ENCODE results near the gene LGR6.

Gene LGR6

GRCh38 chr1:202280595-202280994 lies 87.0 kb downstream of the LGR6 start:
- Histone ChIP-seq H3K9me3 (ENCODE audit: control insufficient read depth, insufficient read depth, low read length) (no peaks in the 10 kb centered on the region), H3K27me3 (ENCODE audit: control insufficient read depth, insufficient read depth, low read length) (no peaks in the 10 kb centered on the region), H3K4me1 (ENCODE audit: control insufficient read depth, insufficient read depth, low read length) (peaks cover 4% of the 10 kb centered on the region; the same call in 1 of the 2 replicates), H3K27ac (ENCODE audit: low read length) (no peak overlapping the region), H3K36me3 (ENCODE audit: control insufficient read depth, insufficient read depth, low read length) (no peaks in the 10 kb centered on the region), H3K4me3 (ENCODE audit: low read length) (no peak overlapping the region)
- no CpG with 5 or more reads among the region's 7 CpGs for WGBS (ENCODE audit: insufficient coverage, insufficient read length)
- DNase-seq (ENCODE audit: low read depth, low spot score), result no peak

GRCh38 chr1:202281316-202282024 lies 87.9 kb downstream of the LGR6 start:
- Histone ChIP-seq H3K27ac (ENCODE audit: low read length) (no peak overlapping the region), H3K36me3 (ENCODE audit: control insufficient read depth, insufficient read depth, low read length) (no peaks in the 10 kb centered on the region), H3K4me1 (ENCODE audit: control insufficient read depth, insufficient read depth, low read length) (peaks cover 4% of the 10 kb centered on the region; the same call in 1 of the 2 replicates), H3K4me3 (ENCODE audit: low read length) (no peak overlapping the region), H3K27me3 (ENCODE audit: control insufficient read depth, insufficient read depth, low read length) (no peaks in the 10 kb centered on the region), H3K9me3 (ENCODE audit: control insufficient read depth, insufficient read depth, low read length) (no peaks in the 10 kb centered on the region)
- WGBS (ENCODE audit: insufficient coverage, insufficient read length), result no CpG with 5 or more reads among the region's 5 CpGs
- DNase-seq (ENCODE audit: low read depth, low spot score), result no peak

DNA sequence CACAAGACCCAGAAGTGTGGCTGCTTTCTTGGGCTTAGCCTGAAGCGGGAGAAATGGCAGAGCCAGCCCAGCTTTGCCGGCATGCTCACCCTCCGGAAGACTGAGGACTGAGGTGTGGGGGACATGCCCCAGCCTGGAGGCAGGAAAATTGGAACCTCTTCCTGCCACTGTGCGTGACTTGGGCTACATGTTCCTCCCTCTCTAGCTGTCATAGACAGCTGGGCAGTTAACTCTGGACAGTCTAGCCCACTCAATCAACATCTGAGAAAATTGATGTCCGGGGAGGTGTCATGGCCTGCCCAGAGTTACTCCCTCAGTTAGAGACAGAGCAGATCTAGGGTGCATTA lies 88.4 kb downstream of the LGR6 start:
- no CpG with 5 or more reads among the region's 5 CpGs for WGBS (ENCODE audit: insufficient coverage, insufficient read length)
- H3K4me1 ChIP-seq (ENCODE audit: control insufficient read depth, insufficient read depth, low read length), result peaks cover 4% of the 10 kb centered on the region; the same call in 1 of the 2 replicates
- H3K9me3 ChIP-seq (ENCODE audit: control insufficient read depth, insufficient read depth, low read length), result no peaks in the 10 kb centered on the region
- no peaks in the 10 kb centered on the region for H3K27me3 ChIP-seq (ENCODE audit: control insufficient read depth, insufficient read depth, low read length)
- no peaks in the 10 kb centered on the region for H3K36me3 ChIP-seq (ENCODE audit: control insufficient read depth, insufficient read depth, low read length)
- no peak for DNase-seq (ENCODE audit: low read depth, low spot score)
- no peak overlapping the region for H3K4me3 ChIP-seq (ENCODE audit: low read length)
- H3K27ac ChIP-seq (ENCODE audit: low read length), result no peak overlapping the region

DNA sequence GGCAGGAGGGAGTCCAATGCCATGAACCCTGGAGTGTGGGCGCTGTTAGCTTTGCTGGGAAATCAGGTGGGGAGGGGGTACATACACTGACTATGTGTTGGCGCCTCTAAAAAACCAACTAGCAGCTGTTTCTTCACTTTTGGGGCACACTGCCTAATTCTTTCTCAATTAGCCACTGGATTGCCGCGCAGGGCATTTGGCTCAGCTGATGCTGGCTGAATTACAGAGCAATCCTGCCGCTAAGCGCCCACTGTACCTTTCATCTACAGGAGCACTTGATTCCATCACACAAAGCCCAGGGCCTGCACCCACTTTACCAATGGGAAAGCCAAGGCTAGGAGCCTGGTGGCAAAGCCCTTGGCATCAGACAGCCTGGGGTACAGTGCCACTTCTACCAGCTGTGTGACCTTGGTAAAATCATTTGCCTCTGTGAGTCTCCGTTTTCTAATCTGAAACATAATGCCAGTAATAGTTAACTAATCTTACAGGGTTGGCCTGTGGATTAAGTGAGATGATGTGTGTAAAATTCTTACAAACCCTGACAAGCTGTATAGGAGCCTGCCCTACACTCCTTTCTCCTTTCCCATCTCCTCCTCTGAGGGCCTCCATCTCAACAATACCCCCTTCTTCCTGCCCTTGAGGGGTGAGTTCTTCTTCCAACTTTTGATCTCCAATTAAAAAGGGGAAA lies 89.1 kb downstream of the LGR6 start:
- Histone ChIP-seq H3K9me3 (ENCODE audit: control insufficient read depth, insufficient read depth, low read length) (no peaks in the 10 kb centered on the region), H3K27me3 (ENCODE audit: control insufficient read depth, insufficient read depth, low read length) (no peaks in the 10 kb centered on the region), H3K4me3 (ENCODE audit: low read length) (no peak overlapping the region), H3K4me1 (ENCODE audit: control insufficient read depth, insufficient read depth, low read length) (peaks cover 4% of the 10 kb centered on the region; the same call in 1 of the 2 replicates), H3K27ac (ENCODE audit: low read length) (no peak overlapping the region), H3K36me3 (ENCODE audit: control insufficient read depth, insufficient read depth, low read length) (no peaks in the 10 kb centered on the region)
- WGBS (ENCODE audit: insufficient coverage, insufficient read length), result no CpG with 5 or more reads among the region's 7 CpGs
- DNase-seq (ENCODE audit: low read depth, low spot score), result no peak

GRCh38 chr1:202283379-202283844 lies 89.8 kb downstream of the LGR6 start:
- no peaks in the 10 kb centered on the region for H3K27me3 ChIP-seq (ENCODE audit: control insufficient read depth, insufficient read depth, low read length)
- no peak overlapping the region for H3K27ac ChIP-seq (ENCODE audit: low read length)
- no peak for DNase-seq (ENCODE audit: low read depth, low spot score)
- peaks cover 4% of the 10 kb centered on the region; the same call in 1 of the 2 replicates for H3K4me1 ChIP-seq (ENCODE audit: control insufficient read depth, insufficient read depth, low read length)
- H3K9me3 ChIP-seq (ENCODE audit: control insufficient read depth, insufficient read depth, low read length), result no peaks in the 10 kb centered on the region
- no peaks in the 10 kb centered on the region for H3K36me3 ChIP-seq (ENCODE audit: control insufficient read depth, insufficient read depth, low read length)
- H3K4me3 ChIP-seq (ENCODE audit: low read length), result no peak overlapping the region
- no CpG with 5 or more reads among the region's 10 CpGs for WGBS (ENCODE audit: insufficient coverage, insufficient read length)

- H3K36me3 ChIP-seq (ENCODE audit: control insufficient read depth, insufficient read depth, low read length), result no peaks in the 10 kb centered on the region
- H3K27me3 ChIP-seq (ENCODE audit: control insufficient read depth, insufficient read depth, low read length), result no peaks in the 10 kb centered on the region
- no peak overlapping the region for H3K4me3 ChIP-seq (ENCODE audit: low read length)
- H3K27ac ChIP-seq (ENCODE audit: low read length), result no peak overlapping the region
- H3K4me1 ChIP-seq (ENCODE audit: control insufficient read depth, insufficient read depth, low read length), result peaks cover 4% of the 10 kb centered on the region; the same call in 1 of the 2 replicates
- H3K9me3 ChIP-seq (ENCODE audit: control insufficient read depth, insufficient read depth, low read length), result no peaks in the 10 kb centered on the region
- DNase-seq (ENCODE audit: low read depth, low spot score), result no peak
- WGBS (ENCODE audit: insufficient coverage, insufficient read length), result no CpG with 5 or more reads among the region's 4 CpGs
Observed at GRCh38 chr1:202283991-202284390, 90.4 kb downstream of the LGR6 start.

DNA sequence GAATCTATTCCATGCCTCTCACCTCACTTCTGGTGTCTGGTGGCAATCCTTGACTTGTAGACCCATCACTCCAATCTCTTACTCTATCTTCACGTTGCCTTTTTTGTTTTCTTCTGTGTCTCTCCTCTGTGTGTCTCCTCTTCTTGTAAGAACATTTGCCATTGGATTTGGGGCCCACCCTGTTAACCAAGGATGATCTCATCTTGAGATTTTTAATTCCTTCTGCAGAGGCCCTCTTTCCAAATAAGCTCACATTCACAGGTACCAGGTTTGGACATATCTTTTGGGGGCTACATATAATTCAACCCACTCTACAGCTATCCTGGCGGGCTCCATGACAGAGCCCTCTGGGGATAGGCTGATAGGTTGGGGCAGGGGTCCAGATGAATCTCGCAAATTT lies 92.3 kb downstream of the LGR6 start:
- Histone ChIP-seq H3K36me3 (ENCODE audit: control insufficient read depth, insufficient read depth, low read length) (no peaks in the 10 kb centered on the region), H3K4me1 (ENCODE audit: control insufficient read depth, insufficient read depth, low read length) (0 out of 2 replicates have a peak, but pooled peaks cover 2% of the 10 kb centered on the region), H3K9me3 (ENCODE audit: control insufficient read depth, insufficient read depth, low read length) (no peaks in the 10 kb centered on the region), H3K4me3 (ENCODE audit: low read length) (no peak overlapping the region), H3K27ac (ENCODE audit: low read length) (no peak overlapping the region), H3K27me3 (ENCODE audit: control insufficient read depth, insufficient read depth, low read length) (no peaks in the 10 kb centered on the region)
- no CpG with 5 or more reads among the region's 3 CpGs for WGBS (ENCODE audit: insufficient coverage, insufficient read length)
- DNase-seq (ENCODE audit: low read depth, low spot score), result no peak

DNA sequence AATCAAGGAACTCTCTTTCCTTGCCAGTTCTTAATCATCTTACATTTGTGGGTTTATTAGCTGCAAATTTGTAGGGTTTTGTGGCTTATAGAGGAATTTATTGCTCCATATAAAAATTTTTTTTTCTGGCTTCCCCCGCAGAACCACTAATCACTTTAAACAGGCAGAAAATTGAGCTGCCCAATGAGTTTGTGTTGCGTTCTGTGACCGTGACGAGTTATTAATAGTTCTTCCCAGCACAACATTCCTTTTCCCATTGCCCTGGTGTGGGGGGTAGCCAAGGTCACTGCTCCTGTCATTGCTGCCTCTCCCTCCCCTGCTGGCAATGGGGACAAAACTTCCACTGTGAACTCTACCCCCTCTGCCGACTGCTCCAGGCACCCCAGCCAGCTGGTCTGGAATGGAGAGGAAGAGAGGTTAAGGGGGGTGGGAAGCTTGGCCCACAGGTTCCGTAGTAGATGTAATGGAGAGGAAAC lies 93.1 kb downstream of the LGR6 start:
- Histone ChIP-seq H3K27ac (ENCODE audit: low read length) (no peak overlapping the region), H3K4me3 (ENCODE audit: low read length) (no peak overlapping the region), H3K9me3 (ENCODE audit: control insufficient read depth, insufficient read depth, low read length) (no peaks in the 10 kb centered on the region), H3K4me1 (ENCODE audit: control insufficient read depth, insufficient read depth, low read length) (0 out of 2 replicates have a peak, but pooled peaks cover 2% of the 10 kb centered on the region), H3K27me3 (ENCODE audit: control insufficient read depth, insufficient read depth, low read length) (no peaks in the 10 kb centered on the region), H3K36me3 (ENCODE audit: control insufficient read depth, insufficient read depth, low read length) (no peaks in the 10 kb centered on the region)
- WGBS (ENCODE audit: insufficient coverage, insufficient read length), result no CpG with 5 or more reads among the region's 6 CpGs
- DNase-seq (ENCODE audit: low read depth, low spot score), result no peak

- Histone ChIP-seq H3K4me3 (ENCODE audit: low read length) (no peak overlapping the region), H3K27ac (ENCODE audit: low read length) (no peak overlapping the region), H3K27me3 (ENCODE audit: control insufficient read depth, insufficient read depth, low read length) (no peaks in the 10 kb centered on the region), H3K36me3 (ENCODE audit: control insufficient read depth, insufficient read depth, low read length) (no peaks in the 10 kb centered on the region), H3K4me1 (ENCODE audit: control insufficient read depth, insufficient read depth, low read length) (0 out of 2 replicates have a peak, but pooled peaks cover 2% of the 10 kb centered on the region), H3K9me3 (ENCODE audit: control insufficient read depth, insufficient read depth, low read length) (no peaks in the 10 kb centered on the region)
- WGBS (ENCODE audit: insufficient coverage, insufficient read length), result no CpG with 5 or more reads among the region's 1 CpG
- DNase-seq (ENCODE audit: low read depth, low spot score), result no peak
Observed at GRCh38 chr1:202287196-202287595, 93.6 kb downstream of the LGR6 start.

DNA sequence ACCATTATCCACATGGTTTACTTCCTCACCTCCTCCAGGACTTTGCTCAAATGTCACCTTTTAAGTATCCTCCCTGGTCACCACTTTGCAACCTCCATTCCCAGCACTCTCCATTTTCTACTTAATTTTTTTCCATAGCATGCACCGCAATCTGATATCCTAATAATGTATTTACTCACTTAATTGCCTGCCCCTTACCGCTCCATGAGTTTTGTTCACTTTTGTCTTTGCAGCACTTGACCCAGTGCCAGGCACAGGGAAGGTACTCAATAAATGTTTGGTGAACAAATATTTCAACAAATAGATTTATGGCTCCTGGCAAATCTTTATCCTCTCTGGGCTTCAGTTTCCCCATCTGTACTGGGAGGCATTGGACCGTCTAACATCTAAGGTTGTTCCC lies 94.6 kb downstream of the LGR6 start:
- DNase-seq (ENCODE audit: low read depth, low spot score), result no peak
- Histone ChIP-seq H3K4me3 (ENCODE audit: low read length) (no peak overlapping the region), H3K4me1 (ENCODE audit: control insufficient read depth, insufficient read depth, low read length) (0 out of 2 replicates have a peak, but pooled peaks cover 2% of the 10 kb centered on the region), H3K36me3 (ENCODE audit: control insufficient read depth, insufficient read depth, low read length) (no peaks in the 10 kb centered on the region), H3K27me3 (ENCODE audit: control insufficient read depth, insufficient read depth, low read length) (no peaks in the 10 kb centered on the region), H3K9me3 (ENCODE audit: control insufficient read depth, insufficient read depth, low read length) (no peaks in the 10 kb centered on the region), H3K27ac (ENCODE audit: low read length) (no peak overlapping the region)
- WGBS (ENCODE audit: insufficient coverage, insufficient read length), result no CpG with 5 or more reads among the region's 3 CpGs

All from iPS DF 6.9 (cell line).